ENCODE data around the gene OLIG1.

The OLIG1 gene

DNA sequence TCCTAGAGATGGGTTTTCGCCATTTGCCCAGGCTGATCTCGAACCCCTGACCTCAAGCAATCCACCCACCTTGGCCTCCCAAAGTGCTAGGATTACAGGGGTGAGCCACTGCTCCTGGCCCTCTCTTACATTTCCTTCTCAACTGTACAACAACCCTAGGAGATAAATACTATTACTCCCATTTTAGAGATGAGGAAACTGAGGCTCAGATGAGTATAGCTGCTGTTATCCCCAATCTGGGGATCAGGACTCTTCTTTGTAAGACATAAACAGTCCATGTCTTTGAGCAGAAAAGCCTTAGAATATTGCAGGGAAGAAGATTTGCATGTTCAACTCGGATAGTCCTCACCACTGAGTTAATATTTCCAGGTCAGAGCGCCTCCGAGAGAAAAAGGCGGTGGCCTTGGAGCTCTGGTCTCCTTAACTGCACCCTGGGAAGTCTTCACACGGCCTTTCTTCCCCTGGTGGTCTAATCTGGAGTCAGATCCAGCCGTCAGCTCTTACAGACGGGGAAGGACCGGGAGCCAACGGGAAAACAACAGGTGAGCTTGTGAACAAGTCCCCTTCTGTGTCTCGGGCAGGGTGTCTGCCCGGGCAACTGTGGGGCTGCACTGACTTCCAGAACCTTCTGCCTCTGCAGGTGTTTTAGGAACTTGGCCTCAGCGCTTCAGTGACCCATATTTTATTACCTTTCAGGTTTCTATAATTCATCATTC lies 5.9 kb upstream of the OLIG1 start:
- DNase-seq, result no peak

GRCh38 chr21:33064623-33065390 lies 5.1 kb upstream of the OLIG1 start:
- DNase-seq, result no peak

DNA sequence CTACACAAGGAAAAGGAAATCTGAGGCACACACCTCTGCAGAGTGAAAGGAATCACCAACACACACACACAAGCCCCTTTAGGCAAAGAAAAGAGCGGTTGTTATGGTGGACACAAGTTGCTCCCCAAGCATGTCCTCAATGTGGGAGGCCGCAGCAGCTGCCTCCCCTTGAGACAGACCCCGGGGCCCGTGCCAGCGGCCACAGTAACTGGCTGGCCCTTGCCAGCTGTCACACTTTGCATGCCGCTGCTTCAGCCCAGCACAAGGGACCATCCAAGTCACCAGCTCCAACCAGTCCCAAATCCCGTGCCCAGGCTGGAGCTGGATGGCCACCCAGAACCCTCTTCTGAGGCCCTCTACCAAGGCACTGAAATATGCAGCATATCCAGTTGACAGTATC lies 2.9 kb upstream of the OLIG1 start:
- DNase-seq, result no peak

DNA sequence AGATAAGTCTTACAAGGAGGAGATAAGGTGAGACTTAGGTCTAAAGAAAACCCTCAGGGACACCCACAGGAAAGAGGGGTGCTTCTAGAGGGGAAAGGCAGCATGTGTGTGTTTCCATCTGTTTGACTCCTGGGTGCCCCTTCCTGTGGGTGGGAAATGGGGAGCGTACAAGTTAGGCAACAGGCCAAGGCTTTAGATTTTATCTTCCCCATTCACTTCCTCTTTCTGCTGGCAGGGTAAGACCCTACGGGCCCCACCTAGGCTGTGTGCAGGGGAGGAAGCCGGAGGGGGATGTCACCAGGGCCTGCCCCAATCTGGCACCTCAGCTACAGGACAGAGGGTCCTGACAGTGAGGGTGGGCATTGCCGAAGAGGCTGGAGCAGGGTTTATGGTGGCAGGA lies 2.5 kb upstream of the OLIG1 start:
- no peak for DNase-seq

DNA sequence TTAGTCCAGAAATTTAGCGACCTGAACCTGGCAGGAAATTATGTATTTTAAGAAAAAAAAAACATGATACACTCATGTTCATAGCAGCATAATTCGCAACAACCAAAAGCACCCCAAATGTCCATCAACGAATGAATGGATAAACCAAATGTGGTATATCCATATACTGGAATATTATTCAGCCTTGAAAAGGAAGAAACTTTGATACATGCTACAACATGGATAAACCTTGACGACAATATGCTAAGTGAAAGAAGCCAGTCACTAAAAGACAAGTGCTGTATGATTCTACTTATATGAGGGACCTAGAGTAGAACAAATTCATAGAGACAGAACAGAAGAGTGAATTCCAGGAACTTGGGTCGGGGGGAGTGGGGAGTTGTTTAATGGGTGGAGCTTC lies 698 bp upstream of the OLIG1 start:
- no peak for DNase-seq

GRCh38 chr21:33069645-33069993 lies 322 bp upstream of the OLIG1 start:
- DNase-seq, result no peak

DNA sequence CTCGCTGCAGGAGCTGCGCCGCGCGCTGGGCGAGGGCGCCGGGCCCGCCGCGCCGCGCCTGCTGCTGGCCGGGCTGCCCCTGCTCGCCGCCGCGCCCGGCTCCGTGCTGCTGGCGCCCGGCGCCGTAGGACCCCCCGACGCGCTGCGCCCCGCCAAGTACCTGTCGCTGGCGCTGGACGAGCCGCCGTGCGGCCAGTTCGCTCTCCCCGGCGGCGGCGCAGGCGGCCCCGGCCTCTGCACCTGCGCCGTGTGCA lies 730 bp downstream of the OLIG1 start:
- no peak for DNase-seq

DNA sequence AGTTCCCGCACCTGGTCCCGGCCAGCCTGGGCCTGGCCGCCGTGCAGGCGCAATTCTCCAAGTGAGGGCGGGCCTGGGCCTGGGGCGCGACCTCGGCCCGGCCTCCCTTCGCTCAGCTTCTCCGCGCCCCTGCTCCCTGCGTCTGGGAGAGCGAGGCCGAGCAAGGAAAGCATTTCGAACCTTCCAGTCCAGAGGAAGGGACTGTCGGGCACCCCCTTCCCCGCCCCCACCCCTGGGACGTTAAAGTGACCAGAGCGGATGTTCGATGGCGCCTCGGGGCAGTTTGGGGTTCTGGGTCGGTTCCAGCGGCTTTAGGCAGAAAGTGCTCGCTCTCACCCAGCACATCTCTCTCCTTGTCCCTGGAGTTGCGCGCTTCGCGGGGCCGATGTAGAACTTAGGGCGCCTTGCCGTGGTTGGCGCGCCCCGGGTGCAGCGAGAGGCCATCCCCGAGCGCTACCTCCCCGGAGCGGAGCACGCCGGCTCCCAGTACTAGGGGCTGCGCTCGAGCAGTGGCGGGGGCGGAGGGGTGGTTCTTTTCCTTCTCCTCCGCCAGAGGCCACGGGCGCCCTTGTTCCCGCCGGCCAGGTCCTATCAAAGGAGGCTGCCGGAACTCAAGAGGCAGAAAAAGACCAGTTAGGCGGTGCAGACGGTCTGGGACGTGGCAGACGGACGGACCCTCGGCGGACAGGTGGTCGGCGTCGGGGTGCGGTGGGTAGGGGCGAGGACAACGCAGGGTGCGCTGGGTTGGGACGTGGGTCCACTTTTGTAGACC lies 1.2 kb downstream of the OLIG1 start:
- no peak for DNase-seq

- no peak for DNase-seq
Measured at GRCh38 chr21:33071770-33072306, 1.9 kb downstream of the OLIG1 start.

- DNase-seq, result no peak
Measured at GRCh38 chr21:33073636-33074035, 3.7 kb downstream of the OLIG1 start.

DNA sequence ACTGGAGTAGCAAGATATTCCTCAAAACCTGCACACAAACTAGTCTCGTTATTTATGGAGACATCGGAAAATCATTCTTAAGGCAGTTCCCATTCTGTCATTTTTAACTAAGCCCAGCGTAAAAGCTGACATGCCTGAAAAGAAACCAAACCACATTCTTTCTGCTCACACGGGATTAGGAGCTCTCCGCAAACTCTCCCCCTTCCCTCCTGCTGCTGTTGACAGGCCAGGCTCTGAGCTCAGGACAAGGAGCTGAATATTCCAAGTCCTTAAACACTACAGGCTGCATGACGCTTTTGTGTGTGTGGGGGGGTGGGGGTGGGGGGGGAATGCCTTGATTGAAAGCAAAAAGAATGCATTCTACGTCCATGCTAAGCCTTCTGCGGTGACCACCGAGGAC lies 5.2 kb downstream of the OLIG1 start:
- no peak for DNase-seq

DNA sequence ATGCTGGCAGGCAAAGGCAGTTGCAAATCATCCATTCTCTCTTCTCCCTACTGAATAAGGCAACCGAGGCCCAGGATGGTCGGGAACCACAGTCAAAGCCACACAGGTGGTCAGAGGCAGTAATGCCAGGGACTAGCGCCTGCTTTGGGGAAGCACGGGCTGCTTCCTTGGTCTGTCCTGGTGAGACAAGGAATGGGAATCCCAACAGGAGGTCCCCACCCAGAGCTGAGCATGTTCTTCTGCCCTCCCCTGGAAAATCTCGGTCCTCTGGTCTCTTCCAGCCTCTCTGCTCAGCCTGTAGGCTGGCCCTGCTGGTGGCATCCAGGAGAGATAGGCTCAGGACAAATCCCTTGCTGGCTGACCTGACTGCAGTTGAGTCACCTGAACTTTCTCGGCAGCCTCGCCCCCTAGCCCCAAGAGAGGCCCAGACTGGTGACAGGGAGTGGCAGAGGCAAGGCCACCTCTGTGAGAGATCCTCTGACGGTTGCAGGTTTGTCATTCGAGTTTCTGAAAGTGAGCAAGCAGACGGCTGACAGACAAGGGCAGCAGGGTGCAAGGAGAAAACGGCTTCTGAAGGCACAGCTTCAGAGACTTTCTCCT lies 5.8 kb downstream of the OLIG1 start:
- no peak for DNase-seq

- no peak for DNase-seq
Measured at GRCh38 chr21:33076600-33077329, 6.8 kb downstream of the OLIG1 start.

- DNase-seq, result no peak
Measured at GRCh38 chr21:33078907-33079582, 9.1 kb downstream of the OLIG1 start.

GRCh38 chr21:33080376-33080775 lies 10.4 kb downstream of the OLIG1 start:
- DNase-seq, result no peak

DNA sequence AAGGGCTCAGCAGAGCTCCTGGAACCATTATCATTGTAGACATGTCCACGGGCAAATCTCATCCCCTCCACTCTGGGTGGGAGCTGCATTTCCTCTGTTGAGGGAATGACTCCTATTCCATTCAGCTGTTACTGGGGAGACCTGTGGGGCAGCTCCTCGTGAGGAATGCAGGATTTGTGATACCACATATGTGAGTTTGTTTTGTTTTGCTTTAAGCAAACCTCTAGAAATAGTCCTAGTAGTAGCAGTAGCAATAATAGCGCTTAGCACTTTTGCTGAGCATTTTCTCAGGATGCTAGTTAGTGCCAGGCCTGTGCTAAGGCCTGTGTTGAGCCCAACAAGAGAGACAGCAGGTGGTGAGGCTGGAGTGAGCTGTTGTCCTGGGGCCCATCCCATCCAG lies 10.8 kb downstream of the OLIG1 start:
- no peak for DNase-seq

DNA sequence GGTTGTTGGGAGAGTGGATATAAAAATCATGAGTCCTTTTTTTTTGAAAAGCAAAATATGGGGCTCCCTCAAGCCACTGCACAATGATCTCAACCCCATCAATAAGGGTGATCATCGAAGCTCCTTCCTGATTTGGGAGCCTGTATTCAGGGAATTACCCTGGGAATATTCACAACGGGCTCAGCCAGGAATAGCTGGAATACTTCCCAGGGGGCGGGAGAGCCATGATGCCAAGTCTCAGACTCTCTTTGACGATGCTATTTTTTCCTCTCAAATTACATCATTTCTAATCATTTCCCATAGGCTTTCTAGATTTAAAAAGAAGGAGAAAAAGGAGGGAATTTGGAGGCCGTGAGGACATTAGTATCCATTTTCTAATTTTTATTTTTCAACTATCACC lies 18.4 kb downstream of the OLIG1 start:
- DNase-seq, result no peak

DNA sequence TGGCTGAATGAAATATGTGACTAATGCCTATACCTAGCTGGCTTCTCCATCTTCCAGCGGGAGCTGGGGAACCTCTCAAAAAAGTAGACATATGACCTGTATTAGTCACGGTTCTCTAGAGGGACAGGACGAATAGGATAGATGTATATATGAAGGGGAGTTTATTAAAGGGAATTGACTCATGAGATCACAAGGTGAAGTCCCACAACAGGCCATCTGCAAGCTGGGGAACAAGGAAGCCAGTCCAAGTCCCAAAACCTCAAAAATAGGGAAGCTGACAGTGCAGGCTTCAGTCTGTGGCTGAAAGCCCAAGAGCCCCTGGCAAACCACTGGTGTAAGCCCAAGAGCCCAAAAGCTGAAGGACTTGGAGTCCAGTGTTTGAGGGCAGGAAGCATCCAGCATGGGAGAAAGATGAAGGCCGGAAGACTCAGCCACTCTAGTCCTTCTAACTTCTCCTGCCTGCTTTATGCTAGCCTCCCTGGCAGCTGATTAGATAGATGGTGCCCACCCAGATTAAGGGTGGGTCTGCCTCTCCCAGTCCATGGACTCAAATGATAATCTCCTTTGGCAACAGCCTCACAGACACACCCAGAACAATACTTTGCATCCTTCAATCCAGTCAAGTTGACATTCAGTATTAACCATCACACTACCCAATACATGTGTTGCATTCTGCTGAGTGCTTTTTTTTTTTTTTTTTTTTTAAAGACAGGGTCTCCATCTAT lies 19.6 kb downstream of the OLIG1 start:
- DNase-seq, result no peak

- no peak for DNase-seq
Measured at GRCh38 chr21:33096426-33096825, 26.5 kb downstream of the OLIG1 start.

GRCh38 chr21:33099131-33099530 lies 29.2 kb downstream of the OLIG1 start:
- no peak for DNase-seq

- DNase-seq, result no peak
Measured at GRCh38 chr21:33101300-33101911, 31.5 kb downstream of the OLIG1 start.

All from NCI-H187 treated with DMSO at 0.1 percent for 48 hours (cell line).